Gastroesophageal sphincter (tissue), 4 donors: ENCODE measurements around the gene COIL. TPM values are rescaled to one million over a fixed set of nuclear protein-coding genes. Genes with fewer than 3 reads are reported as not detected.

Experiments
- ATAC-seq: fragments of 150-250 bp; one replicate; pipeline ENCODE4 v1.9.1; 2016; ENCODE audit warnings: mild to moderate bottlenecking, moderate library complexity
- H3K27ac ChIP-seq, 4 donors: fragments of 200-600 bp; sonication (generic) in 3 of 4; 1 replicate in 3 of 4; 2 replicates in 1 of 4; pipeline ENCODE4 v1.5.1; 2016 to 2019
- H3K27me3 ChIP-seq: fragments of 200-600 bp; sonication (generic); one replicate; pipeline ENCODE4 v1.5.1; 2019
- H3K36me3 ChIP-seq, 2 donors: fragments of 200-600 bp; sonication (generic); one replicate each; pipeline ENCODE4 v1.5.1; 2019; ENCODE audit warnings: control low read depth in 1 of 2
- H3K4me1 ChIP-seq, 3 donors: fragments of 200-600 bp; sonication (generic); 1 replicate in 2 of 3; 2 replicates in 1 of 3; pipeline ENCODE4 v1.5.1; 2016 to 2019; ENCODE audit warnings: control low read depth in 2 of 3
- H3K4me3 ChIP-seq, 2 donors: fragments of 200-600 bp; sonication (generic); one replicate each; pipeline ENCODE4 v1.5.1; 2019; ENCODE audit warnings: mild to moderate bottlenecking in 1 of 2, moderate library complexity in 1 of 2
- H3K9me3 ChIP-seq, 3 donors: fragments of 200-600 bp; sonication (generic); one replicate each; pipeline ENCODE4 v1.5.1; 2017 to 2019; ENCODE audit warnings: control low read depth in 2 of 3
- EP300 ChIP-seq: sonication (generic); formaldehyde crosslinking; IDR thresholded peaks from one replicate; pipeline ENCODE4 v1.6.1; 2017; ENCODE audit warnings: antibody characterized with exemption, mild to moderate bottlenecking
- POLR2A ChIP-seq, 2 donors: fragments of 450-650 bp; IDR thresholded peaks; one replicate each; pipeline ENCODE4 v1.6.1; 2017; ENCODE audit warnings: antibody characterized with exemption in 2 of 2, mild to moderate bottlenecking in 2 of 2, moderate library complexity in 1 of 2
- POLR2AphosphoS5 ChIP-seq: sonication (generic); formaldehyde crosslinking; IDR thresholded peaks from one replicate; pipeline ENCODE4 v1.6.1; 2017; ENCODE audit warnings: antibody characterized with exemption
- WGBS, 2 donors: methylation state at CpG; one replicate each; pipeline ENCODE4 v1.1.5; 2018; ENCODE audit warnings: low coverage in 1 of 2; 5-methylcytosine and 5-hydroxymethylcytosine counted together
- total RNA-seq, 4 donors: library from RNA; depleted of rRNA; stranded (reverse); fragments of >200 nt; gene quantifications; one replicate each; pipeline ENCODE4 v1.1.0, GENCODE V29; 2016
- TF ChIP-seq, protein P1 (sequence below), 4 experiments: fragments of 200-600 bp in 2 of 4; fragments of 450-650 bp in 2 of 4; sonication (generic) in 1 of 4; IDR thresholded peaks; one replicate each; pipeline ENCODE4 v1.5.1; 2017 to 2019; ENCODE audit warnings: antibody characterized with exemption in 4 of 4, mild to moderate bottlenecking in 2 of 4, moderate library complexity in 2 of 4

The COIL gene
- total RNA-seq, 4 donors from 2014 or later = 10.0 to 16.9 (median 10.9) TPM

DNA sequence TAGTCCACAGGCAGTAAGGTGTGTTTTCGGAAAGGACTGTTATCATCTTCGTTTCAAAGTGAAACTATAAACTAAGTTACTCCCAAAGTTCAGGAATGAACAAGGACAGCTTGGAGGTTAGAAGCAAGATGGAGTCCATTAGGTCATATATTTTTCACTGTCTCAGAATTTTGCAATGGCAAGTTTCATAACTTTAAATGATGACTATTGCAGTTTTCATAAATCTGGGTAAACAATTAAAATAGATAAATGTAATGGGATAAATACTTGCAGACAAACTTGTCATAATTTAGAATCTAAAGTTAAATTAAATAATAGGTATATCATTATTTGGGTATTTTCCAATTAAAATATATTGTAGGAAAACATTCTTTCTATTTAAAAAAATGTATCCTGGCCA lies 32.3 kb downstream of the COIL start:
- Histone ChIP-seq H3K27me3 (no peaks in the 10 kb centered on the region), H3K4me3 (no peak overlapping the region), H3K36me3 (peaks cover 0 to 9% of the 10 kb centered on the region in 2 donors), H3K4me1 (no peaks in the 10 kb centered on the region), H3K9me3 (no peaks in the 10 kb centered on the region), H3K27ac (no peak overlapping the region)
- ATAC-seq = no peak
- TF ChIP-seq POLR2AphosphoS5 (no peak), EP300 (no peak), POLR2A (IDR thresholded peaks at IDR 0.05) (no peak)
- TF ChIP-seq, protein P1, sequence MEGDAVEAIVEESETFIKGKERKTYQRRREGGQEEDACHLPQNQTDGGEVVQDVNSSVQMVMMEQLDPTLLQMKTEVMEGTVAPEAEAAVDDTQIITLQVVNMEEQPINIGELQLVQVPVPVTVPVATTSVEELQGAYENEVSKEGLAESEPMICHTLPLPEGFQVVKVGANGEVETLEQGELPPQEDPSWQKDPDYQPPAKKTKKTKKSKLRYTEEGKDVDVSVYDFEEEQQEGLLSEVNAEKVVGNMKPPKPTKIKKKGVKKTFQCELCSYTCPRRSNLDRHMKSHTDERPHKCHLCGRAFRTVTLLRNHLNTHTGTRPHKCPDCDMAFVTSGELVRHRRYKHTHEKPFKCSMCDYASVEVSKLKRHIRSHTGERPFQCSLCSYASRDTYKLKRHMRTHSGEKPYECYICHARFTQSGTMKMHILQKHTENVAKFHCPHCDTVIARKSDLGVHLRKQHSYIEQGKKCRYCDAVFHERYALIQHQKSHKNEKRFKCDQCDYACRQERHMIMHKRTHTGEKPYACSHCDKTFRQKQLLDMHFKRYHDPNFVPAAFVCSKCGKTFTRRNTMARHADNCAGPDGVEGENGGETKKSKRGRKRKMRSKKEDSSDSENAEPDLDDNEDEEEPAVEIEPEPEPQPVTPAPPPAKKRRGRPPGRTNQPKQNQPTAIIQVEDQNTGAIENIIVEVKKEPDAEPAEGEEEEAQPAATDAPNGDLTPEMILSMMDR (IDR thresholded peaks at IDR 0.05) = no peak
- 76 to 92% methylated on average over 2 of the region's 2 CpGs for WGBS, 2 donors

DNA sequence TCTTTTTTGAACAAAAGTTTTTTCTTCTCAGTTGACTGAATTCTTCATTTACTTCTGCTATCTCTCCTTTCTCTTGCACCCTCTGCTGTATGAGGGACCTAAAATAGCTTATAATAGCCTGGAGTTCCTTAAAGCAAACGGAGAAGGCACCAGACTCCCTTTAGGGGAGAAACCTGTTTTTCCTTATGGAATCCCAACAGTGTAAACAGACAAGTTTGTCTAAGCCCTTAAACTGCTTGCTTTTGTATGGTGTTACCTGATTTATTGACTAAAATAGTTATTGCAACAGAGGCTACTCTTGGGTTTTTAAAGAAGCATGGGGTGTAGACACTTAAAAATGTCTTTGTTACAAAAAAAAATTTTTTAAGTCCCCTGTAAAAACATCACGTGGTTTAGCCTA lies 34.1 kb downstream of the COIL start:
- no peaks in the 10 kb centered on the region for H3K9me3 ChIP-seq
- no peaks in the 10 kb centered on the region for H3K4me1 ChIP-seq
- H3K27me3 ChIP-seq = no peaks in the 10 kb centered on the region
- TF ChIP-seq, protein P1 (IDR thresholded peaks at IDR 0.05) = no peak
- TF ChIP-seq POLR2A (IDR thresholded peaks at IDR 0.05) = no peak
- no peak for TF ChIP-seq EP300
- TF ChIP-seq POLR2AphosphoS5 = no peak
- 56 to 79% methylated on average over 2 of the region's 2 CpGs for WGBS, 2 donors
- H3K4me3 ChIP-seq = no peak overlapping the region
- no peak for ATAC-seq
- no peaks in the 10 kb centered on the region for H3K36me3 ChIP-seq
- H3K27ac ChIP-seq = no peak overlapping the region

DNA sequence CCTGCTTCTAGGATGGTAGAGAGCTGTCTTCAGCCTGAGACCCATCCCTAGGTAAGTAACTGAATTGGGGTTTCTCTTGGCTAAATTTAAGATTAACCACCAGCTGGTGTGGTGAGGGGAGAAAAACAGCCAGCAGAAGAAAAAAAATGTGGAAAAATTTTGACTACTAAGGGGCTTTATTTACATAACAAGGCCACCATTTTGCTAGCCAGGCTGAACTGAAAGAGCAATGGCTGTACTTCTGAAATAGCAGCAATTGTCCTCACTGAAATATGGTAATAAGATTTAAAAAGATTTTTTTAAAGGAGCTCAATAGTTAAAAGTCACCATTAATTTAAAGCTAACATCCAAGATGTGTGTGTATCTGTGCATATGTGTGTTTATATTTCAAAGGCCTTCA lies 34.6 kb downstream of the COIL start:
- Histone ChIP-seq H3K27ac (no peak overlapping the region), H3K4me1 (no peaks in the 10 kb centered on the region), H3K9me3 (no peaks in the 10 kb centered on the region), H3K27me3 (no peaks in the 10 kb centered on the region), H3K4me3 (no peak overlapping the region), H3K36me3 (no peaks in the 10 kb centered on the region)
- no peak for ATAC-seq
- TF ChIP-seq, protein P1 (IDR thresholded peaks at IDR 0.05) = no peak
- TF ChIP-seq POLR2A (IDR thresholded peaks at IDR 0.05) (no peak), EP300 (no peak), POLR2AphosphoS5 (no peak)

DNA sequence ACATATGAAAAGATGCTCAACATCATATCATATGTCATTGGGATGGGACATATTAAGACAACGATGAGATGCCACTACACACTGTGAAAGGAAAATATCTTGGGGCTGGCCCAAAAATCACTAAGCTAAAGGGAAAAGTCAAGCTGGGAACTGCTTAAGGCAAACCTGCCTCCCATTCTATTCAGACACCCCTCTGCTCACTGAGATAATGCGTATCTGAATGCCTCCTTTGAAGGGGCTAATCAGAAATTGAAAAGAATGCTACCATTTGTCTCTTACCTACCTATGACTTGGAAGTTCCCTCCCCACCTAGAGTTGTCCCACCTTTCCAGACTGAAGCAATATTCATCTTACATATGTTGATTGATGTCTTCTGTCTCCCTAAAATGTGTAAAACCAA lies 35.8 kb downstream of the COIL start:
- ATAC-seq = no peak
- WGBS, 2 donors = 84 to 100% methylated on average over 2 of the region's 2 CpGs

DNA sequence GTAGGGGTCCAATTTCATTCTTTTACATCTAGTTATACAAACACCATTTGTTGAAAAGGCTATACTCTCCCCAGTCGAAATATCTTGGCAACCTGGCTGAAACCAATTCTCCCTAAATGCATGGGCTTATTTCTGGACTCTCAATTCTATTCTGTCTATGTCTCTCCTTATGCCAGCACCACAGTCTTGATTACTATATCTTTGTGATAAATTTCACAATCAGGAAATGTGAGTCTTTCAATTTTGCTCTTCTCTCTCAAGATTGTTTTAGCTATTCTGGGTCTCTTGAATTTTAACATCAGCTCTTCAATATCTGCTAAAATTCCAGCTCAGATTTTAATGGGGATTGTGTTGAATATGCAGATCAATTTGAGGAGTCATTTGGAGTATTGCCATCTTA lies 41.1 kb downstream of the COIL start:
- Histone ChIP-seq H3K9me3 (no peaks in the 10 kb centered on the region), H3K4me3 (no peak overlapping the region), H3K36me3 (no peaks in the 10 kb centered on the region), H3K4me1 (peaks cover 0 to 15% (median 13%) of the 10 kb centered on the region in 3 donors), H3K27me3 (no peaks in the 10 kb centered on the region), H3K27ac (no peak overlapping the region)
- TF ChIP-seq EP300 = no peak
- no peak for TF ChIP-seq POLR2A (IDR thresholded peaks at IDR 0.05)
- no peak for TF ChIP-seq POLR2AphosphoS5
- TF ChIP-seq, protein P1 (IDR thresholded peaks at IDR 0.05) = no peak
- no peak for ATAC-seq
- 75 to 93% methylated on average over 1 of the region's 1 CpG for WGBS, 2 donors

More for the DNA sequence above, 35.8 kb downstream of the COIL start:
- no peak for TF ChIP-seq POLR2AphosphoS5
- TF ChIP-seq, protein P1 (IDR thresholded peaks at IDR 0.05) = no peak
- Histone ChIP-seq H3K27ac (no peak overlapping the region), H3K4me3 (no peak overlapping the region), H3K36me3 (no peaks in the 10 kb centered on the region), H3K4me1 (no peaks in the 10 kb centered on the region), H3K27me3 (no peaks in the 10 kb centered on the region), H3K9me3 (no peaks in the 10 kb centered on the region)
